Peyer's patch (tissue), 4 donors: ENCODE results near the gene PCAT7. TPM values are rescaled to one million over a fixed set of nuclear protein-coding genes. Genes with fewer than 3 reads are reported as not detected.
"Not testable (repeated sequence)": the region's sequence is repeated elsewhere in the genome, so short reads cannot be mapped to it uniquely, and the experiment has no call there.

ENCODE experiments used
- DNase-seq, 3 donors: peaks; one replicate each; pipeline ENCODE4 v3.0.0-alpha.2; 2017 to 2019
- H3K27ac ChIP-seq, 4 donors: fragments of 200-600 bp; sonication (generic); one replicate each; pipeline ENCODE4 v1.5.1; 2016 to 2019
- H3K27me3 ChIP-seq, 2 donors: fragments of 200-600 bp; sonication (generic); one replicate each; pipeline ENCODE4 v1.5.1; 2019
- H3K36me3 ChIP-seq, 3 donors: fragments of 200-600 bp; sonication (generic); one replicate each; pipeline ENCODE4 v1.5.1; 2016 to 2019
- H3K4me1 ChIP-seq, 4 donors: fragments of 200-600 bp; sonication (generic); one replicate each; pipeline ENCODE4 v1.5.1; 2016 to 2019
- H3K4me3 ChIP-seq, 4 donors: fragments of 200-600 bp; sonication (generic); 1 replicate in 3 of 4; 2 replicates in 1 of 4; pipeline ENCODE4 v1.5.1; 2016 to 2019; ENCODE audit warnings: mild to moderate bottlenecking in 1 of 4
- H3K9me3 ChIP-seq, 4 donors: fragments of 200-600 bp; sonication (generic); one replicate each; pipeline ENCODE4 v1.5.1; 2016 to 2019; ENCODE audit warnings: mild to moderate bottlenecking in 1 of 4
- POLR2A ChIP-seq, 2 donors: fragments of 450-650 bp; IDR thresholded peaks; one replicate each; pipeline ENCODE4 v1.5.1; 2017; ENCODE audit warnings: antibody characterized with exemption in 2 of 2, mild to moderate bottlenecking in 2 of 2, moderate library complexity in 2 of 2
- total RNA-seq, 4 donors: library from RNA; depleted of rRNA; stranded (reverse); fragments of >200 nt; gene quantifications; one replicate each; pipeline ENCODE4 v1.1.0, GENCODE V29; 2016
- TF ChIP-seq, protein P1 (sequence below), 6 experiments: fragments of 450-650 bp in 4 of 6; fragments of 200-600 bp in 2 of 6; sonication (generic) in 1 of 6; IDR thresholded peaks; one replicate each; pipeline ENCODE4 v1.5.1; 2017 to 2019; ENCODE audit warnings: antibody characterized with exemption in 6 of 6, mild to moderate bottlenecking in 3 of 6, moderate library complexity in 1 of 6

The PCAT7 gene
- total RNA-seq, 4 donors from 2014 or later: 1.1 to 1.8 (median 1.3) TPM; not detected in 1

- H3K27ac ChIP-seq: peak overlapping the region in 2 of 4 donors; percentile 22 to 80
- H3K4me1 ChIP-seq: peaks cover 0 to 15% (median 0%) of the 10 kb centered on the region in 4 donors
- no peaks in the 10 kb centered on the region for H3K36me3 ChIP-seq
- peak overlapping the region in 2 of 4 donors; percentile 43 to 65 for H3K4me3 ChIP-seq
- H3K27me3 ChIP-seq: no peaks in the 10 kb centered on the region
- DNase-seq: peak in 2 of 3 donors; percentile 74 to 77
- TF ChIP-seq, protein P1, sequence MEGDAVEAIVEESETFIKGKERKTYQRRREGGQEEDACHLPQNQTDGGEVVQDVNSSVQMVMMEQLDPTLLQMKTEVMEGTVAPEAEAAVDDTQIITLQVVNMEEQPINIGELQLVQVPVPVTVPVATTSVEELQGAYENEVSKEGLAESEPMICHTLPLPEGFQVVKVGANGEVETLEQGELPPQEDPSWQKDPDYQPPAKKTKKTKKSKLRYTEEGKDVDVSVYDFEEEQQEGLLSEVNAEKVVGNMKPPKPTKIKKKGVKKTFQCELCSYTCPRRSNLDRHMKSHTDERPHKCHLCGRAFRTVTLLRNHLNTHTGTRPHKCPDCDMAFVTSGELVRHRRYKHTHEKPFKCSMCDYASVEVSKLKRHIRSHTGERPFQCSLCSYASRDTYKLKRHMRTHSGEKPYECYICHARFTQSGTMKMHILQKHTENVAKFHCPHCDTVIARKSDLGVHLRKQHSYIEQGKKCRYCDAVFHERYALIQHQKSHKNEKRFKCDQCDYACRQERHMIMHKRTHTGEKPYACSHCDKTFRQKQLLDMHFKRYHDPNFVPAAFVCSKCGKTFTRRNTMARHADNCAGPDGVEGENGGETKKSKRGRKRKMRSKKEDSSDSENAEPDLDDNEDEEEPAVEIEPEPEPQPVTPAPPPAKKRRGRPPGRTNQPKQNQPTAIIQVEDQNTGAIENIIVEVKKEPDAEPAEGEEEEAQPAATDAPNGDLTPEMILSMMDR (IDR thresholded peaks at IDR 0.05): peak in 3 of 6 experiments; percentile 51 to 67 (median 57)
- peak in 1 of 2 donors; percentile 47 for TF ChIP-seq POLR2A (IDR thresholded peaks at IDR 0.05)
- no peaks in the 10 kb centered on the region for H3K9me3 ChIP-seq
Observed at GRCh38 chr9:94553029-94553938, 1.6 kb upstream of the PCAT7 start.

GRCh38 chr9:94554078-94554438 lies 825 bp upstream of the PCAT7 start:
- Histone ChIP-seq H3K4me3 (peak overlapping the region in 2 of 4 donors; percentile 43 to 65), H3K4me1 (peaks cover 0 to 15% (median 0%) of the 10 kb centered on the region in 4 donors), H3K27ac (peak overlapping the region in 2 of 4 donors; percentile 61 to 80), H3K27me3 (no peaks in the 10 kb centered on the region), H3K36me3 (no peaks in the 10 kb centered on the region), H3K9me3 (no peaks in the 10 kb centered on the region)
- DNase-seq: no peak
- TF ChIP-seq, protein P1 (IDR thresholded peaks at IDR 0.05): no peak
- no peak for TF ChIP-seq POLR2A (IDR thresholded peaks at IDR 0.05)

- H3K4me1 ChIP-seq: peaks cover 0 to 15% (median 0%) of the 10 kb centered on the region in 4 donors
- H3K27me3 ChIP-seq: no peaks in the 10 kb centered on the region
- no peak overlapping the region for H3K27ac ChIP-seq
- no peaks in the 10 kb centered on the region for H3K9me3 ChIP-seq
- H3K4me3 ChIP-seq: no peak overlapping the region
- TF ChIP-seq, protein P1 (IDR thresholded peaks at IDR 0.05): no peak
- no peak for TF ChIP-seq POLR2A (IDR thresholded peaks at IDR 0.05)
- DNase-seq: no peak
- H3K36me3 ChIP-seq: no peaks in the 10 kb centered on the region
Observed at GRCh38 chr9:94557376-94557775, 2.5 kb downstream of the PCAT7 start.

- DNase-seq: no peak
- Histone ChIP-seq H3K4me3 (no peak overlapping the region), H3K27me3 (no peaks in the 10 kb centered on the region), H3K36me3 (no peaks in the 10 kb centered on the region), H3K9me3 (no peaks in the 10 kb centered on the region), H3K27ac (no peak overlapping the region), H3K4me1 (no peaks in the 10 kb centered on the region)
- no peak for TF ChIP-seq POLR2A (IDR thresholded peaks at IDR 0.05)
- TF ChIP-seq, protein P1 (IDR thresholded peaks at IDR 0.05): no peak
Observed at GRCh38 chr9:94560237-94560636, 5.4 kb downstream of the PCAT7 start.

DNA sequence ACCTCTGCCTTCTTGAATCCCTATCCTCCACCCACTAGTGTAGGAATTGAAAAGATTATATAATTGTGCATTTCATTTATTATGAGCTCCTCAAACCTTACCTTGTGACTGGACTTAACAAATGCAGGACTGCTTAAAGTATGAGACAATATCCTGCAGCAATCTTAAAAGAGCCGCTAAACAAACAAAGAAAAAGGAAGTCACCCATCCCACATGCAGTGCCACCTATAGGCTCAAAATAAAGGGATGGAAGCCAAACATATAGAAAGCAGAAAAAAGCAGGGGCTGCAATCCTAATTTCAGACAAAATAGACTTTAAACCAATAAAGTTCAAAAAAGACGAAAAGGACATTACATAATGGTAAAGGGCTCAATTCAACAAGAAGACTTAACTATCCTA lies 8.7 kb downstream of the PCAT7 start:
- DNase-seq: no peak
- Histone ChIP-seq H3K4me1 (no peaks in the 10 kb centered on the region), H3K36me3 (no peaks in the 10 kb centered on the region), H3K4me3 (no peak overlapping the region), H3K27ac (no peak overlapping the region), H3K27me3 (no peaks in the 10 kb centered on the region), H3K9me3 (no peaks in the 10 kb centered on the region)
- TF ChIP-seq, protein P1 (IDR thresholded peaks at IDR 0.05): no peak
- TF ChIP-seq POLR2A (IDR thresholded peaks at IDR 0.05): no peak

GRCh38 chr9:94564279-94564678 lies 9.4 kb downstream of the PCAT7 start:
- H3K4me3 ChIP-seq, DNase-seq, H3K9me3 ChIP-seq: not testable (repeated sequence)

More at GRCh38 chr9:94564279-94564678, 9.4 kb downstream of the PCAT7 start:
- H3K4me1 ChIP-seq, H3K27me3 ChIP-seq, H3K36me3 ChIP-seq, H3K27ac ChIP-seq: not testable (repeated sequence)
